Stimulated activated CD8-positive, alpha-beta memory T cell treated with anti-CD3 and anti-CD28 coated beads, Interleukin-7, amount 100 ng/mL, for 48 hours (primary cell): Measurements from ENCODE around the gene CCL1.
A peak's percentile ranks its signal among the peaks of the same experiment; 100 is the strongest.

Experiments used
- DNase-seq, 2 donors: peaks; one replicate each; pipeline ENCODE4 v3.0.0-alpha.2; 2020; ENCODE audit warnings: low read depth in 1 of 2; ENCODE audit errors: extremely low read depth in 1 of 2

The CCL1 gene

DNA sequence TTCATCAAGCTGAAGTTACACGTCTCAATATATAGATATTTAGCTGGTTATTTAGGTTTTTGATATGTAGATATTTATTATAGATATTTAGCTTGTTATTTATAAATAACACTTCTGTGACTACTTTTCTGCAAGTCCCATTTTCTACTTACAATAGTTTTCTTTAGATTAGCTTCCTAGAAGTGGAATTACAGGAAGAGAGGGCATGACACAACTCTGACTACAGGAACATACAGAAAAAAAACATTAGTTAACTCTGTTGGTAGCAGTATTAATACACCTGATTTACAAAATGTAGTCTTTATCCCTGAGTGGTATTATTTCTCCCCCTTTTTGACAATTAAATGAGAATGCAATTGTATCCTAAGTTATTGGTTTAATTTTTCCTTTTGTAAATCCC is 21.2 kb upstream of the CCL1 start:
- no peak for DNase-seq

DNA sequence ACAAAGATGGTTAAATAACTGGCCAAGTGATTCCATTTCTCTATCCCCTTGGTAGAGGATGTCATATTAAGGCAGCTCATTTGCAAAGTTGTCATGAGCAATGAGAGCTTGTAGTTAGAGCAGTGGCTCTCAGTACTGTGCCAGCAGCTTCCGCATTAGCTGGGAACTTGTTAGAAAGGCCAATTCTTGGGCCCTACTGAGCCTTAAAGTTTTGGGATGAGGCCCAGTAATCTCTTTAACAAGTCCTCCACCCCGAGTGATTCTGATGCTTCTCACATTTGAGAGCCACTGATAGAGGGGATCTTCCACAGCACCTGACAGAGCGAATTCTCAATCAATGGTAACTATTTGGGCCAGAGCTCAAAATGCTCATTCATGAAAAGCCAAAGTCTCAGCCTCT is 20.2 kb upstream of the CCL1 start:
- DNase-seq = no peak

DNA sequence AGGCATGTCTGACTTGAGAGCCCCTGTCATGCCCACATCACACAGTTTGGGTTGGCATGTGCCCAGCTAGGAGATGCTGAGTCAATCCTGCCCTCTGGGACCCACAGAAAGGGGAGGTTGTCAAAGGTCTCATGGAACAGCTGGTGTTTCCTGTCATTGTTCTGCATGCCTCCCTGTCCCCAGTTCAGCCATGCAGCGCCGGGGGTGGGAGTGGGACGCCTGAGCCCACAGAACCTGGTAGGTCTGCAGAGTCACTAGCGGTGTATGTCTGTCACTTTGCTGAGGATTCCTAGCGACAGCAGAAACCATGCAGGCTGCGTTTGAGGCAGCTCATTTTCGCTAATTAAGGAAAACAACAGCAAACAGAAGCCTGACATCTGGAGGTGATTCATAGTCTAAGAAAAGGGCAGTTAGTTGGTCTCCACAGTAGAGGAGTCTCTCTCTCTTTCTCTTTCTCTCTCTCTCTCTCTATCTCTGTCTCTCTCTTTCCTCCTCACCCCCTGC is 19.6 kb upstream of the CCL1 start:
- DNase-seq = peak; percentile 25 to 50

DNA sequence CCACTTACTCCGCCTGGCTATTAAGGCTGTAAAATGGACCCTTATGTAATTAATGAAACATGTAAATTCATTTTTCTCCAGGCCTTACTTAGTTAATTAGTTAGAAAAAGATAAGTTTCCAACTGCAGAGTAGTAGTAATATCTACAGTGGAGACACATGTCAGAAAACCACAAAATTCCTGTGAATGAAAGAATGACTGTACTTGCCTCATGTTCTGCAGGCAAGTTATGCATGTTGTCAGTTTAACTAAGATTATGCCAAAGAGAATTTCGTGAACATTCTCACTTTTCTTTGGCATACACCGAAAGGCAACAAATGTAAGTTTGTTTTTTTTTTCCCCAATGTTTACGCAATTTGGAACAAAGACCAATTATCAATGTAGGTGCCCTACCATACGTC is 16.8 kb upstream of the CCL1 start:
- DNase-seq = no peak

DNA sequence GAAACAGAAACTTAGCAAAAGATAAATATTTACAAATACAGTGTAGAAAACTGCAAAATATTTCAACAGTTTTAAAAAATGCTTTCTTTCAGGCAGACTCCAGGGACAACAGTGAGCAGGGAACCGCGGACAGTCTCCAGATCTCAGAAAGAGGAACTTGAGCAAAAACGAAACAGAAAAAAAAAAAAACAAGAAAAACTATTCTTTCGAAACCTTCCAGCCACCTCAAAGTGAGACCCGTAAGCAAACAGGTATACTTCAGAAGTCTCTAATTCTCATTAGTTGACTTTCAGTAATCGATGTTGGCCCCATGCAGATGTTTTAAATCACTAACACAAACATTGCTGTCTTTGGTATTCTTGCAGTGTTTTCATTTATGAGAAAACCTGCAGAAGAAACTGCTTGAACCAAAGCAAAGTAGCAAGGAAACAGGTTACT is 15.7 kb upstream of the CCL1 start:
- DNase-seq = no peak

DNA sequence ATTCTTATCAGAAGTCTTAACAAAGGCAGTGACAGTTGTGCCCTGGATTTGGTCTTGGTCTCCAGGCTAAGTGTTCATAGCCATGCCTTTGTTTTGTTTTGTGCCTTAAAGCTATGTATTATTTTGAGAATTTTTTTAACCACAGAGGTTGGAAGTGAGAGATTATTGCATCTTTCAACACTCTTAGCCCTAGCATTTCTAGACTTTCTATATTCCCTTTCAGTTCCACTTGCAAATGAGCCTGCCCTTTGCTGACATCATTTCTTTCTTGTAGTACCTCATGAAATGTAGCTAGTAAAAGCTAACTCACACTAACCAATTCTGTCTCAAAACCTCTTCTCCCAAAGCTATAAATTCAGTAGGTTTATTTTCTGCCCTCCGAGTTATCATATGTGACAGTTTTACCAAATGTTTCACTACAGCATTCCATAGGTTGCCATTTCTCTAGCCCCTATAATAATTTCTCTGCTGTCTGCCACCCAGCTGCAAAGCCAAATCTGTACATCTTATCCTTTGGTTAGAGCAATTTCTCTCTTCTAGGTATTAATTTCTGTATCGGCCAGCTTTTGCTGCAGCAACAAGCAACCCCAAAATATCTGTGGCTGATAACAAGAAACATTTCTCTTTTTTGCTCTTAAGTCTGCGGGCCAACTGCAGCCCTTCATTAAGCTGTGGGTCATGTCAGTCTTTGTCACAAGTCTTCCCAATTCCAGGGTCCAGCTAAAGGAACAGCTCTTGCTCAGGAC is 14.2 kb upstream of the CCL1 start:
- DNase-seq = no peak

DNA sequence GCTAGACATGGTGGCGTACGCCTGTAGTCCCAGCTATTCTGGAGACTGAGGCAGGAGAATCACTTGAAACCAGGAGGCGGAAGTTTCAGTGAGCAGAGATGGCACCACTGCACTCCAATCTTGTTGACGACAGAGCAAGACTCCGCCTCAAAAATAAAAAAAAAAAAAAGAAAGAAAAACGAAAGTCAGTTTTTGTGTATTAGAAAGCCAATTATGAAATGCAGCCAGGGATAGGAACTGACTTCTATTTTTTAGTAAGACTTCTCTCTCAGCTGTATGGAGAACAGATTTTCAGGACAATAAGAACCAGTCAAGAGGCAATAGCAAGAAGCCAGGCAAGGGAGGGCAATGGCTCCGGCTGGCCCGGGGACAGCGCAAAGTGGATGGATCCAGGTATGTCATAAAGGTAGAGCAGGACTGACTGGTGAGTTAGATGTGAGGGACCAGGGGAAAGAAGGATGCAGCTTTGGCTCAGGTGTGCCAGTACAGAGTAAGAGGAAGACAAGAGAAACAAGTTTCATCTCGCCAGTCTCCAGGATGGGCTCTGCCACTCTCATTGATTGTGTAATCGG is 12.5 kb upstream of the CCL1 start:
- DNase-seq = no peak

DNA sequence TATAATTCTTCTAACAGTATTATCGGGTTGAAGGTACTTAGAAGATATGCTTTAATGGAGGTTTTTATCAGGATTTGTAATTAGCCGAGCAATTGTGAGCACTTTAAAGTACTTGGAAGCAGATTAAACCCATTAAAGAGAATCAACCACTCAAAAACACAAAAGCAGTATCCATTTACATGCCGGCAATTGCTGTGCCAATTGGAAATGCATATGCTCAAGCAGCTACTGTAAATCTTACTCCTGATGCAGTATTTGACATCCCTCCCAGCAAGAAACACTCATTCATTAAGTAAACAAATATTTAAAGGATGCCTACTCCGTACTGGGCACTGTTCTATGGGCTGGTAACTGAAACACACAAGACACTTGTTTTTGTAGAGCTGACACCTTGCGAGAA is 11.4 kb upstream of the CCL1 start:
- DNase-seq = no peak

DNA sequence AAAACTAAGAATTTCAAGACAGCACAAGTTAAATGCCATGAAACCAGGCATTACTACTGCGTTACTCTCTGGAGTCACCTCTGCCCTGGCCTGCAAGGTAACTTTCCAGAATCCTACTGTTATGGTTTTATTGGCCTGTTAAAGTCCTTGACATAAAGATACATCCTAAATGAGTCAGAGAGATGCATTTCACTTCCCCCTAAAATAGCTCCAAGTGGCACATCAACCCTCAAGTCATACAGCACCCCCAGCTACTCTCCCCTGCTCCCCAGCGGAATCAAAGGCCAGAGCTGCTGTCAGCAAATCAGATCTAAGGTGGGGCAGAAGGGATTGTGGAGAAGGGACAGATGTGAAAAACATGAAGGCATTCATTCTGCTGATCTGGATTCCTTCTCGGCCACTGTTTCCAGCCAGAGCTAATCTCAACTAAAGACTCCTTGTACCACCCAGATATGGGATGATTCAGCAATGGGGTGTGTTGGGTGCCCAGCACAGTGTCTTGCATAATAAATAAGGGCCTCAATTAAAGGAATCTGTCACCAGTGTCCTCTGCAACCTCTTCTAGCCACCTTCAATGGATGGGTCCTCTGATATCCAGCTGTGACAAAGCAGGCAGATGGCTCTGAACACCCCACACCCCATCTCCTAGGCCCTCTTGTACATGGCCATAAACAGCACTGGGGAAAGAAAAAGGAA is 8.5 kb upstream of the CCL1 start:
- no peak for DNase-seq

DNA sequence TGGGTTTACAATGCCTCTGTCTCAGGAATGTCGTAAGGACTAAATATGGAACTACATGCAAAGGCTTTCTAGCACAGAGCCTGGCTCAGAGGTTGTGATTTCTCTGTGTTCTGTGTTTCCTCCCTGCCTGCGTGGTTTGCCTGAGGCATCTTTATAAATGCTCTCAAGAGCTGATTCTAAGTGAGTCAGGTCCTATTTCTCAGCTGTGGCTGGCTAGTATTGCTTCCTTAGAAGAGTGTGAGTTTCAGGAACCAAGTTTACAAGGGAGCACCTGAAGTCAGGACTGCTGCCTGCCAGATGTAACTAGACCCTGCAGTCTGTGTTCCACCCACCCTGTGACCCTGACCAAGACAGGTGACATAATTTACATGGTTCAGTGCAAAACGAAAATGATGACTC is 8.0 kb upstream of the CCL1 start:
- DNase-seq = no peak

DNA sequence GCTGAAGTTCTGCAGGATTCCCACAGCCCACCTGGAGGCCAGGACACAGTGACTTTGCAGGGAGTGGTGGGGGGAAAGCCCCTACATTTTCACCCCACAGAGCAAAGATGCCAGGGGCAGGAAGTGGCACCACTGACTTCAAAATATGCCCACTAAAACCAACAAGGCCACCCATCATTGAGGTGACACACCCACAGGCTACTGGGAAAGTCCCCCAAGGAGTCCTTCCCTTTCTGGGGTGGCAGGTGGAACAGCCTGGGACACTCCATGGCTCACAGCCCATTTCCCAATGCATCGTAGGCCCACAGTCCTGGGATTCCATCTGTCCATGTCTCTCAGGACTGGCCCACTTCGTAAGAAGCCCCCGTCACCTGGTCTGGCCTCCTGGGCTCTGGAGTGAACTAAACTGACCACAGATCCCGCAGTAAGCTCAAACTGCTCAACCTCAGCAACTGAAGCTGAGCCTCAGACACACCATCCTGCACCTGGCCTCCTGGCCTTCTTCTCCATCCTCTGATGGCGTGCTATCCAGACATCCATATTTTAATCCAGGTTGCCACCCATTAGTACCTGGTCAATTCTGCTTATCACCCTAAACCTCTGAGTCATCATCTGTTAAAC is 7.5 kb upstream of the CCL1 start:
- no peak for DNase-seq

DNA sequence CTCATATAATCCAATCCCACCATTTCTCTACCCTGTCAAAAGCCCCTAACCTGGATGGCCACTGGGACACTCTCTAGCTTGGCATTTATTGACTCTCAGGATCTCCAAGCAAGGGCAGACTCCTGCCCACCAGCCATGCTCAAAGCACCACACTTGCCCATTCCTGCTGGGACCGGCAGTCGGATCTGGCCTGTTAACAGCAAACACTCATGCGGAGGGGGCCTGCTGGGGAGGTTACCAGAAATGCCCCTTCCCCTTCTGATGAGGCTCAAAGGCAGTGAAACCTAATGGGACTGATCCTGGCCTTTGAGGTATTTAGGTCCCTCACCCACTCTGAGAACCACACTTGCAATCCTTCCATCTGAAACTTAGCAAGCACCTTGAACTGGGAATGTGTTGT is 6.5 kb upstream of the CCL1 start:
- no peak for DNase-seq

DNA sequence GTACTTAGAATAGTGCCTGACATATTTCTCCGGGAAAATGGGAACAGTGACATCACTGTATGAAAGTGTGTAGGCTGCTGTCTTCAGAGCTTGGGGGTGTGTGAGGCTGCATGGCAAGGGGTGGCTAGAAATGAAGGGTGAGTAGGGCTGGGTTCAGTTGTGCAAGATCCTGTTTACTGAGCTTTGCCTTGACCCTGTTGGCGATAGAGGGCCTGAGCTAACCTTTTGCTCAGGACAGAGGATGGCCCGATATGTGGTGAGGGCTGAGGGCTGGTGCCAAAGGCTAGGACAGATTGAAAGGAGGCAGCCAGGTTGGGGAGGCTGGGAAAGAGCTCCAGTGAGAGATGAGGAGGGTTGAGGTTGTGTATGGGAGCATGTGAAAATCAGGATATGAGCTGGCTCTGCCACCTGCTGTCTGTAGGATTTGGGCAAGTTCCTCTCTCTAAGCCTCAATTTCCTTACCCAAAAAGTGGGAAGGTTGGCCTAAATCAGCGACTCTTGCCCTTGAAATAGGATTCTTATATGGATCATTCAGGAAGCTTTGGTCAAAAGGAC is 6.0 kb upstream of the CCL1 start:
- no peak for DNase-seq

DNA sequence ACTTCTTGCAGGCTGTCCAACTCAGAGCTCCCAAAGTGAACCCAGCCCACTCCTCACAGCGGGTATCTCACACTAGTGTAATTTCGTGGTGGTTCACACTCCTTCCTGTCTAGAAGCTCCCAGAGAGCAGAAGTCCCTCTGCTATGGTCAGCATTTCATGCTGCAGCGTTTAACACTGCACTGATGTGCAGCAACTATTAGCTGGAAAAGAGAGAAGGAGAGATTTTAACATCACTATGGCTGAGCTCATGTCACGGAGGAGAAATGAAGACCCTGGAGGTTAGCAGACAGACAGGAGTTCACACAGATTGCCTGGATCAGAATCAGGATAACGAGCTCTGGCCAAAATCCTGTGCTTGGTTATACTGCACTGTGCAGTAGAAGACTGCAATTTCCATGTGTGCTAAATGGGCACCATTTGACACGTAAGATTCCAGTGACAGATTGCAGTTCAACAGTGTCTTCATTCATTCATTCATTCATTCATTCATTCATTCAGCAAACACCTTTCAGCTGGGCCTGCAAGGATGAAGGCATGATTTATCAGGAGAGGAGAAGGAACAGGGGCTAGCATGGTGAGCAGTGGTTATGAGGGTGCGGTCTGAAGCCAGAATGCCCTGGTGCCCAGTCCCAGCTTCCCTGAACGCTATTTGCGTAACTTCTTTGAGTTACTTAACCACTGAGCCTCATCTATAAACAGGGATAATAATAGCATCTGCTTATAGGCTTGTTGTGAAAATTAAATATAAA is 5.3 kb upstream of the CCL1 start:
- no peak for DNase-seq

DNA sequence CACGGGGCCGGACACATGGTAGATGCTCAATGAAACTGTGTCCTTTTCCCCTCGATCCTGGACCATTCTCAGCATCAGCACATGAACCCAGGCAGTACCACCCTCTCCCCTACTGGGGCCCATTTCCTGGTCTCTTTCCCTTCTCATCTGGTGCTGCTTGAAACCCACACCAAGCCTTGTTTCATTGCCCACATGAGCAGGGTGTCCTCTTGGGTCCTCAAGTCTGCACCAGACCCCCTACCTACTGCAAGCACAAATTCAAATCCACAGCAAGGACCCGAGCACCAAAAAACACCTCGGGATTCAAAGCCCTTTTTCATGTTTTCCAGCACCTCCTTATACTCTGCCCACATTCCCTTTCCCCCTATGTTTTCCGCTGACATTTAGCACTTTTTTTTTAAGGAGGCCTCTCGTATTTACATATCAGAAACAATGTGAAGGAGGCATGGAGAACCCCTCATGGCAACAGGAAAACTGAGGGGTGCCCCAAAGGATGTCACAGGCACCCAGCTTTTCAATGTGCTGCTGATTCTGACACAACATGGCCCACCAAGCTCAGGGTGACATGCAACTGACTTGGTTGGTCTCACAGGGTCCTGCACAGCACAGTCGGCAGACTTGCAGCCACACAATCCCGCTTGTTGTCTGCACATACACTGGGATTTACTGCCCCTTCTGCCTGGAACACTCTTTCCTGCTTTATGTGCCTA is 4.6 kb upstream of the CCL1 start:
- no peak for DNase-seq

DNA sequence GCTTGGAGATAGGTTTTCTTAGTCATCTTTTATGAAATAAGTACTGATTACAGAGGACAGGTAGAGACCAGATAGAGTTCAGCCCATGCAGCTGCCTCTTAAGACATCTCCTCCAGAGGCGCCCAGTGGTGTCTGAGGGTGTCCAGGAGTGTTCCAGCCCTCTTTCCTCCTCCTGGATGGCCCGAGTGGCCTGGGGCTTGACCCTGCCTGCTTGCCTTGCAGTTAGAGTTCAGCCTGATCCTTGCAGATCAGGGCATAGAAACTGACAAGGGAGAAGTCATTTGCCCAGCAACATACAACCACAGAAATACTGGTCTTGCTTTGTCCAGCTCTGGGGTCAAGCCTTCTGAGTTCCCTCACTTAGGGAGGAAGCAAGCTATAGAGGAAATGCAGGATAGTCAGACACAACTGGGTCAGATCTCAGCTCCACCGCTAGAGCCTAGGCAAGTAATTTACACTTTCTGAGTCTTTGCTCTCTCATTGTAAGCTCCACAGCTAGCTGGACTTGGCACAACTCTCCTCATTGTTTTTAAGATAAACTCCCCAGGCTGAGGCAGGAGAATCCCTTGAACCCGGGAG is 3.6 kb upstream of the CCL1 start:
- no peak for DNase-seq

DNA sequence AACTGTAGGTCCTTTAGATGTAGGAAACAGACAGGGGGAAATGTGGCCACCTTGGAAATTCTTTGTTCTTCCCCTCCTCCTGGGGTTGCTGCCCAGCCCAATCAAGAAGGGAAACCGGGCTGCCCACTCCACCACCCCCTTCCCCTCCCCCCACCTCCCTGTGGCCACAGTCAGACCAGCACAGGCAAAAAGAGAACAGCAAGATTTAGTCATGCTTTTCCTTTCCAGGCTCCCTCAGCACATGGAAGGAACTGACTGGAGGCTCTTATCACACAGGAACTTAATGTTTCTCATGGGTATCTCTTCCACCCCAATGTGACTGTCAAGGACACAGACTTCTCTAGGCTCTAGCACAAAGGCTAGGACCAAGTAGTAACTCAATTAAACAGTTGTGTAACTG is 3.0 kb upstream of the CCL1 start:
- DNase-seq = no peak

DNA sequence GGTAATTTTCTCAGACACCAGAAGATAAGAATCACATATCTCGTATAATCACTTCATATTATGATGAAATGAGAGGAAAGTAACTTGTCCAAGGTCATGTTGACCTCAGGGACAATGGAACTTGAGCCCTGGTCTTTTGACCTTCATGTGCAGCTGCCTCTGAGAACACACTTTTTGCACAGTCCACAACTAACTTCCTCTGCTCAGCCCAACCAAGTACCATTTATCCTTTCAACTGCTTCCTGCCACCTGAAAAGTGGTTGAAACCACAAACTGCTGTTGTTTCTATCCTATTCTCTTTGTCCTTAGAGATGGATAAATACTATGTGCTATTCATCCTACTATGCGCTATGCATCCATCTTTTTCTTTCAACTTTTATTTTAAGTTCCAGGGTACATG is 2.3 kb upstream of the CCL1 start:
- DNase-seq = no peak

DNA sequence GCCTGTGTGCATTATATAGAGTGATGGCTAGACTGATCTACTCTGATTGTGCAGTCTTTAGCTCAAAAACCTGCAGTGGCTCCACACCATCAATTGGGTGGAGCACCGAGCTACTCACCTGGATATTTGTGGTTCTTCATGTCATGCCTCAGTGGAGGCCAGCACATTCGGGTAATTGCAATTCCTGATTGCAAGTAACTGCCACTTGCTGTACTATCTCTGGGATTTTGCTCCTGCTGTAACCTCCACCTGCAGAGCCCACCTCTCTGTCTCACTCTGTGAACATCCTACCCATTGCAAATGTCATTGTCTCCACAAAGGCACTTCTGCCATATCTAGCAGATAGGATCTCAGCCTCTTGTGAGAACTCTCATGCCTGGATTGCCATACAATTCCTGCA is 1.7 kb upstream of the CCL1 start:
- DNase-seq = no peak
